ENCODE data around the gene ERGIC1. TPM values are rescaled to one million over a fixed set of nuclear protein-coding genes. Genes with fewer than 3 reads are reported as not detected.
A peak's percentile ranks its signal among the peaks of the same experiment; 100 is the strongest.

ERGIC1 gene
- total RNA-seq, 2 donors from 2014 or later: 46.5 to 93.1 TPM

DNA sequence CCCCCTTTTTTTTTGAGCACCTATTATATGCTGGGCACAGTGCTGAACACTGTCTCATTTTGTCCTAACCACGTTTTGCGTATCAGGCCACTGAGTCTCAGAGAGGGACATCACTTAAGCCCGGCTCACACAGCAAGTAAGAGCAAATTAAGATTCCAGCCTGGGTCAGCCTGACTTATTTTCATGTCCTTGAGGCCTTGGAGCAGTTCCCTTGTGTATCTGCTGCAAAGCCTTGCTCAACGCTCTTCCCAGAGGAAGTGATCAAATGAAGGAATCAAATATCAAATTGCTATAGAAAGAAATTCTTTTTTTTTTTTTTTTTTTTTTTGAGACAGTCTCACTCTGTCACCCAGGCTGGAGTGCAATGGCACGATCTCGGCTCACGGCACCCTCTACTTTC lies 30.7 kb downstream of the ERGIC1 start:
- Histone ChIP-seq H3K27me3 (no peaks in the 10 kb centered on the region), H3K4me1 (peaks cover 64% of the 10 kb centered on the region), H3K9me3 (no peaks in the 10 kb centered on the region), H3K27ac (no peak overlapping the region), H3K4me3 (no peak overlapping the region), H3K36me3 (replicated peaks in 1 of 2; ENCODE audit: insufficient read depth in 1 of 2, low read depth in 2 of 2) (no peaks in the 10 kb centered on the region)
- ATAC-seq: no peak
- intact Hi-C loops (cut with DNase I): no loop called here
- no peak for DNase-seq
- WGBS, 2 donors: 85 to 89% methylated on average over 7 of the region's 7 CpGs
- TF ChIP-seq, protein P1, sequence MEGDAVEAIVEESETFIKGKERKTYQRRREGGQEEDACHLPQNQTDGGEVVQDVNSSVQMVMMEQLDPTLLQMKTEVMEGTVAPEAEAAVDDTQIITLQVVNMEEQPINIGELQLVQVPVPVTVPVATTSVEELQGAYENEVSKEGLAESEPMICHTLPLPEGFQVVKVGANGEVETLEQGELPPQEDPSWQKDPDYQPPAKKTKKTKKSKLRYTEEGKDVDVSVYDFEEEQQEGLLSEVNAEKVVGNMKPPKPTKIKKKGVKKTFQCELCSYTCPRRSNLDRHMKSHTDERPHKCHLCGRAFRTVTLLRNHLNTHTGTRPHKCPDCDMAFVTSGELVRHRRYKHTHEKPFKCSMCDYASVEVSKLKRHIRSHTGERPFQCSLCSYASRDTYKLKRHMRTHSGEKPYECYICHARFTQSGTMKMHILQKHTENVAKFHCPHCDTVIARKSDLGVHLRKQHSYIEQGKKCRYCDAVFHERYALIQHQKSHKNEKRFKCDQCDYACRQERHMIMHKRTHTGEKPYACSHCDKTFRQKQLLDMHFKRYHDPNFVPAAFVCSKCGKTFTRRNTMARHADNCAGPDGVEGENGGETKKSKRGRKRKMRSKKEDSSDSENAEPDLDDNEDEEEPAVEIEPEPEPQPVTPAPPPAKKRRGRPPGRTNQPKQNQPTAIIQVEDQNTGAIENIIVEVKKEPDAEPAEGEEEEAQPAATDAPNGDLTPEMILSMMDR (IDR thresholded peaks at IDR 0.05): no peak
- TF ChIP-seq POLR2A (IDR thresholded peaks at IDR 0.05): no peak

DNA sequence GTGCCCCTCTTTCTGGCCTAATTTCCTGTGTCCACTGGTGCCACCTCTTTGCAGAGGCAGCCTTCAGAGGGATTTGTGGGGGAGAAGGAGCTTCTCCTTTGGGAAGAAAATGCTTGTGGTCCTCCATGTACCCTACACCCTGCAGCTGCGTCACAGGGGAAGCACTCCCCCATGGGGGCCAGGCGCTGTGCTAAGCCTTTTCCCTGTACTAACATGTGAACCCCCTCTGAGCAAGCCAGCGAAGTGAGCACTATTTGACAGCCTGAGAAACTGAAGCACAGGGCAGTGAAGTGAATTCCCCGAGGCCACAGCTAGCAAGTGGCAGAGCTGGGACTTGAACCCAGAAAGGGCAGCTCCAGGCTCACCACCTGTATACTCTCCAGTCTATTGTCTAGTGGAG lies 32.3 kb downstream of the ERGIC1 start:
- 93 to 100% methylated on average over 1 to 4 of the region's 4 CpGs for WGBS, 2 donors
- Histone ChIP-seq H3K36me3 (replicated peaks in 1 of 2; ENCODE audit: insufficient read depth in 1 of 2, low read depth in 2 of 2) (no peaks in the 10 kb centered on the region), H3K9me3 (no peaks in the 10 kb centered on the region), H3K27me3 (no peaks in the 10 kb centered on the region), H3K4me3 (no peak overlapping the region), H3K27ac (peak overlapping the region; percentile 19 to 88 (median 83)), H3K4me1 (peaks cover 64% of the 10 kb centered on the region)
- no peak for ATAC-seq
- TF ChIP-seq, protein P1 (IDR thresholded peaks at IDR 0.05): no peak
- TF ChIP-seq POLR2A (IDR thresholded peaks at IDR 0.05): no peak
- intact Hi-C loops (cut with DNase I): no loop called here
- DNase-seq: no peak

DNA sequence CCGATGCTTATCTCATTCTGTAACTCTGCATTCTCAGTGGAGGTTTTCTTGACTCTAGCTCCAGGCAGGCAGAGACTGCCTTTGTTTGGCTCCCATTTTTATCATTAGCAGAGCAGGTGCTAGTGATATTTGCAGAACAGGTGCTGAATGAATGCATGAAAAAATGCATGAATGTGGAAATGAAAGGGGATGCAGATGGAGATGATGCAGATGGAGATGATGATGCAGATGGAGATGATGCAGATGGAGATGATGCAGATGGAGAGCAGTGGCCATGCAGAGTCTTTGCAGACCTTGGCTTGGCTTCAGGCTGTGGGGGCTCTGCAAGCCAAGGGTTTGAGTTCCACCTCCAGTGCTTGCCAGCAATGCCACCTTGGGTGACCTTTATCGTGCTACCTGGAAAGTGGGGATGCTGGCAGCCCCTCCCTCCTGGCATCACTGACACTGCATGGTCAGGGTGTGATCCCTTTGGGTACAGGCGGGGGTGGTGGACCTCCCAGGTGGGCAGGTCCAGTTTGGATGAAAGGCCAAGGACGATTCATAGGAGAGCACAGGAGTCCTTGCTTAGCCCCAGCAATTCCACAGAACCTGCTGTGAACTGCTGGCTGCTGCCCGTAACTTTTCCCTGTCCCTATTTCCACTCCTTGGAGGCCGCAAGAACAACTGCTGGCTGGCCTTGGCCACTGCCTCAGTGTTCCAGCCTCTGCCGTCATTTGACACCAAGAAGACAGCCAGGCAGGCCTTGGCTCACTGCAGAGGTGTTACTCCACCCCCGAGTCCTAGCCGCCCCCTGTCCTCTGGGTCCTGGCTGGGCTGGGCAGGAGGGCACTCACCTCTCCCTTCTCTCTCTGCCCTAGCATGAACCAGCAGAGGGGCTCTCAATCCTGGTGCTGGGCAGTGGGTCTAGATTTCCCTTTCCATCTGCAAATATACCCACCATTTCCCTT lies 33.0 kb downstream of the ERGIC1 start:
- intact Hi-C loops (cut with DNase I): no loop called here
- 48 to 53% methylated on average over 5 to 9 of the region's 9 CpGs for WGBS, 2 donors
- Histone ChIP-seq H3K4me3 (no peak overlapping the region), H3K9me3 (no peaks in the 10 kb centered on the region), H3K36me3 (replicated peaks in 1 of 2; ENCODE audit: insufficient read depth in 1 of 2, low read depth in 2 of 2) (no peaks in the 10 kb centered on the region), H3K4me1 (peaks cover 68% of the 10 kb centered on the region), H3K27ac (peak overlapping the region; percentile 80 to 89 (median 87)), H3K27me3 (no peaks in the 10 kb centered on the region)
- no peak for TF ChIP-seq POLR2A (IDR thresholded peaks at IDR 0.05)
- TF ChIP-seq, protein P1 (IDR thresholded peaks at IDR 0.05): no peak
- ATAC-seq (no peak), DNase-seq (peak in 2 of 4 donors; percentile 42 to 86)

DNA sequence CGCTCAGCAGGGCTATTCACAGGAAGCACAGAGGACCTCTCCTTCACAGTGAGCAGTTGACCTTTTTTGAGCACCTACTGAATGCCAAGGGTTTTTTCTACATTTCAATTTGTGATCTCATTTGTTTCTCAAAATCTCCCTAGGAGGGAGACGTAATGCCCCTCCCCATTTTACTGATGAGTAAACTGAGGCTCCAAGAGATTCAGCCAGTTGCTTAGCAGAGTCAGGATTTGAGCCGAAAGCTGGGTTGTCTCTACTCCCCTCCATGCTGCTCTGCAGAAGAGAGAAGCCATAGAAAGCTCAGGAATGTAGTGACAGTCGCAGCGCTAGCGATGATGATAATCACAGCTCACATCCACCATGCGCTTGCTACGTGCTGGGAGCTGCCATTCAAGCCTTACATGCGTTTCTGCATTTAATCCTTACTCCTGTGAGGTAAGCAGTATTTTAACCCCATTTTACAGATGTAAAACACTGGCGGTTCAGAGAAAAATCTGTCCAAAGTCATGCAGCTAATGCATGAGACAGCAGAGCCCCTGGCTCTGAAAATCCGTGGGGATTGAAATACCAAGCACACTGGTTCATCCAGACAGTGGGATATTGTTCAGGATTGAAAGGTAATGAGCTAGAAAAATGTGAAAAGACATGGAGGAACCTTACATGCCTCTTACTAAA lies 33.8 kb downstream of the ERGIC1 start:
- WGBS, 2 donors: 71 to 74% methylated on average over 11 of the region's 11 CpGs
- H3K4me1 ChIP-seq: peaks cover 76% of the 10 kb centered on the region

DNA sequence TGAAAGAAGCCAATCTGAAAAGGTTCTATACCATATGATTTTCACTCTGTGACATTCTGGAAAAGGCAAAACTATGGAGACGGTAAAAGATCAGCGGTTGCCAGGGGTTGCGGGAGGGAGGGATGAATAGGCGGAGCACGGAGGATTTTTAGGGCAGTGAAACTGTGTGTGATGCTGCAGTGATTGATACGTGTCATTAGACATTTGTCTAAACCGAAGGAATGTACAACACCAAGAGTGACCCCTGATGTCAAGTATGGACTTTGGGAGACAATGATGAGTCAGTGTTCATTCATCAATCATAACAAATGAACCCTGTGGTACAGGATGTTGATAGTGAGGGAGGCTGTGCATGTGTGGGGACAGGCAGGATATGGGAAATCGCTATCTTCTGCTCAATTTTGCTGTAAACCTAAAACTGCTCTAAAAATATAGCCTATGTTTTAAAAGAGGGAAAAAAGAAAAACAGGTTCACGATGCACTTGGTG lies 34.4 kb downstream of the ERGIC1 start:
- intact Hi-C loops (cut with DNase I): no loop called here
- H3K4me1 ChIP-seq: peaks cover 82% of the 10 kb centered on the region
- no peak for ATAC-seq

More for the DNA sequence above, 33.8 kb downstream of the ERGIC1 start:
- DNase-seq (no peak), ATAC-seq (no peak)
- Histone ChIP-seq H3K27ac (peak overlapping the region; percentile 80 to 89 (median 87)), H3K27me3 (no peaks in the 10 kb centered on the region), H3K9me3 (no peaks in the 10 kb centered on the region), H3K4me3 (no peak overlapping the region), H3K36me3 (replicated peaks in 1 of 2; ENCODE audit: insufficient read depth in 1 of 2, low read depth in 2 of 2) (no peaks in the 10 kb centered on the region)
- intact Hi-C loops (cut with DNase I): no loop called here
- TF ChIP-seq POLR2A (IDR thresholded peaks at IDR 0.05): no peak

More for the DNA sequence above, 34.4 kb downstream of the ERGIC1 start:
- Histone ChIP-seq H3K4me3 (no peak overlapping the region), H3K27me3 (no peaks in the 10 kb centered on the region), H3K36me3 (replicated peaks in 1 of 2; ENCODE audit: insufficient read depth in 1 of 2, low read depth in 2 of 2) (no peaks in the 10 kb centered on the region), H3K9me3 (no peaks in the 10 kb centered on the region), H3K27ac (peak overlapping the region; percentile 80 to 89 (median 87))
- WGBS, 2 donors: 72 to 75% methylated on average over 9 of the region's 9 CpGs
- no peak for DNase-seq
- no peak for TF ChIP-seq POLR2A (IDR thresholded peaks at IDR 0.05)
- TF ChIP-seq, protein P1 (IDR thresholded peaks at IDR 0.05): no peak

Measured in body of pancreas (tissue), 4 donors.